NK-92 (cell line): ENCODE results near the gene DDX59.
"Not testable (repeated sequence)": the region's sequence is repeated elsewhere in the genome, so short reads cannot be mapped to it uniquely, and the experiment has no call there.

Source experiments
- DNase-seq: peaks from one replicate; lab custom pipeline; 2025; ENCODE audit not compliant: unreplicated experiment; lab: John Stamatoyannopoulos, UW

DDX59 gene

GRCh38 chr1:200630515-200630899, 39.2 kb downstream of the DDX59 start:
- not testable (repeated sequence) for DNase-seq

DNA sequence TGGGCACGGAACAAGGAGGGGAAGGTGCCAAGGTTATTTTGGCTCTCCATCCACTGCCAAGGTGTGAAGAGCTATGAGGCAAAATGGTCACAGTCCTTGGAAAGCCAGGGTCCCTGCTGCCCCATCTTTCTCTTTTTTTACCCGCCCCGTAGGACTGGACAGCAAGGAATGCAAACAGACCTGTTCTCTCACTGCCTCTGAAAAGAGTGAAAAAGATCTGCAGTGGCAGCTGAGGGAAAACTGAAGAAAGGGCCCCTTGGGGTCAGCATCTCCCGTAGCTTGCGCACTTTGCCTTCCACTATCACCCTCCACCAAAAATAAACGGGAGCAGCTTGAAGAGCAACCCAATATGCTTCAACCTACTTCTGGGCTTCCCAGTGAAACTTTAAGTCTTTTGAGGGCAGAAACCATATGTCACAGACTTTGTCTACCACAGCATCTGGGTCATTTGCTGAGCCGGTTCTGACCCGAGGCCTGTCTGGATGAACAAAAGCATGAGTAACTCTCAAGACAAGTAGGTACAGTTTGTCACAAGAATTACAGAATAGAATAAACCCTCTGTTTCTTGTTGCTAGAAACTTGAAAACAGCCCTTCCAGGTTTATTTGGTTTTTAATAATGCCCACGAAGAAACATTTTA, 39.7 kb downstream of the DDX59 start:
- DNase-seq = no peak

DNA sequence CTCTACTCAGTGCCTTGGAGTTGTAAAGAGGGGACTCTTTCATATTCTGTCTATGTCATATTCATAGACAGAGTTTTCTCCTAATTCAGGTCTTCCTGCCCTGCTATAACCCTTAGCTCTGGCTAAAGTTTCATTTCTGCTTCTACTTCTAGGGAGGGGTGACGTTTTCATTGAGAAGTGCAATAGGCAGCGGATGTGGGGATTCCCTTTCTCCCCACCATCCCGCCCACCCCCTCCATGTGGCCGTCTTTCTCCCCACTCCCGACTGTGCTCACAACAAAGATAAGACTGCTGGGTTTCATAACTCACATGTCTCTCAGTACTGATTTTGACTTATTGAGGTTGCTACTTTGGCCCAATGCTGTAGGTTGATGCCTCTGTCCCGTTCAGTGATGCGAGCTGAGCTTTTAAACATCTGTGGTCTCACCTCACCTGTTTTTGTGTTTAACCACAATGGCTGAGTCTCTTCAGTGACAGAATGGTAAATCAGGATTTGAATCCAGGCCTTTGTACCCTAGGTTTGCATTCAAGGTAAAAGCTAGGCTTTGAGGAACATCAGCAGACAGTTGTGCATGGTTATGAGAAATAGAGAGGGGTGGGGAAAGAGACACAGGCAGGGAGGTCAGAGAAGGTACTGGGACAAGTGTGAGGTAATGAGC, 41.4 kb downstream of the DDX59 start:
- no peak for DNase-seq

GRCh38 chr1:200627575-200628222, 42.0 kb downstream of the DDX59 start:
- no peak for DNase-seq

GRCh38 chr1:200626853-200627534, 42.7 kb downstream of the DDX59 start:
- no peak for DNase-seq

DNA sequence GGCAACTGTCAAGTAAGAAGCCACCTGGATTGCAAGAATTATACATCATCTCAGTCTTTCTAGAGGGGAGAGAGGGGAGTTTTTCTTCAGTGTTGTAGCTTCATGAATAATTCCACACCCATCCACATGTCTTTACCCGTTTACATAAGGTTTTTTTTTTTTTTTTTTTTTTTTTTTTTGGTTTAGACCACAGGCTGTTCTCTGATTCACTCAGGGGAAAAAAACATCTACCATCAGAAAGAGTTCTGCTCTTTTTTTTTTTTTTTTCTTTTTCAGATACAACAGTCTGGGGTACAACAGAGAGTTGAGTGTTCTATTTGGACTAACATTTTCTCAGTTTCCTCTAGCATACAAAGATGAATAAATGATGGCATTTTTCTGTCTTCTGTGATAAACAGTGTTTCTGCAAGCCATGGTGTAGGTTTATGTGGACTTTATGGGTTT, 44.3 kb downstream of the DDX59 start:
- no peak for DNase-seq

GRCh38 chr1:200624679-200625335, 44.9 kb downstream of the DDX59 start:
- no peak for DNase-seq

- DNase-seq = peak; percentile 76
Observed at GRCh38 chr1:200620273-200621131, 49.2 kb downstream of the DDX59 start, which contains the start of gene KIF14. Gene KIF14, minus strand, starts transcription at chr1:200620751. Its CDS starts 2,028 bp downstream, at chr1:200618723.

GRCh38 chr1:200619894-200620272, 49.8 kb downstream of the DDX59 start:
- DNase-seq = no peak

- no peak for DNase-seq
Observed at GRCh38 chr1:200610846-200611245, 58.9 kb downstream of the DDX59 start.

DNA sequence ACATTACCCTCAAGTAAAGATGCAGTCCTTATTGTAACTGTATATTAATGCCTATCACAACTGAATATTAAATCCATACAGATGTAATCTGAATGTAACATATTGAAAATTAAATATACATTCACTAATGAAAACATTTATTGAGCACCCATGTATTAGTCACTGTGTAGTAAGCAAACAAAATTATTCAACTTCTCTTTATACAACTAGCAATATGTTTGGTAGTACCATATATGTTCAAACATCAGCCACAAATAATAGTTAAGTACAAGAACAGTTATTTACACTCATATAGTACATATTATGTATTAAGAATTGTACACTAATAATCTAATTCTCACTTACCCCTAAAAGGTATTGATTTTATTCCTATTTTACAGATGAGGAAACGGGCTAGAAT, 67.1 kb downstream of the DDX59 start:
- DNase-seq = no peak
